ENCODE measurements around the gene SNX9.
A peak's percentile ranks its signal among the peaks of the same experiment; 100 is the strongest.
"Not testable (repeated sequence)": the region's sequence is repeated elsewhere in the genome, so short reads cannot be mapped to it uniquely, and the experiment has no call there.

The SNX9 gene

DNA sequence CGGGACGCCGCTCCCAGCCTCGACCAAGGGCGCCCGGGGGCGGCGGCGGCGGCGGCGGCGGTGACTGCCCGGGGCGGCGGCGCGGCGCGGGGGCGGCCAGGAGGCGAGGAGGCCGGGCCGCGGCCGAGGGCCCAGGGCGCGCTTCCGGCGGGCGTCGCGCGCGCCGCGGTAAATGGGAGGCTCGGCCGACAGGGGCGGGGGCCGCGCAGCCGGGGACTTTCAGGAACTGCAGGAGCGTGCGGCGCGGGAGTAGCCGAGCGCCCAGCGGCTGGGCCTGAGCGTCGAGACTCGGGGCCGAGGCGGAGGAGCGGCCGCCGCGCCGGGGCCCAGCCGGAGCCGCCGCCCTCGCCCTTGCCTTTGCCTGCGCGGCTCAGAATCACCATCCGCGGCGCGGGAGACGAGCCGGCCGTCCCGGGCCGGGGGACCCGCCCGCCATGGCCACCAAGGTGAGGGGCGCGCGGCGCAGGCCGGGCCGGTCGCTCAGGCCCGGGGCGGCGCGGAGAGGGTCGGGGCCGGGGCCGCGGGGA is at the start of gene SNX9:
SNX9 (plus strand) TSS at position 246 of the 527 bp plus-strand sequence; CDS start at position 435, 189 bp downstream.
- peak; percentile 69 for DNase-seq (ENCODE audit: low read depth)

- DNase-seq (ENCODE audit: low read depth) = no peak
Observed at GRCh38 chr6:157773248-157773773, 49.7 kb upstream of the SNX9 start.

DNA sequence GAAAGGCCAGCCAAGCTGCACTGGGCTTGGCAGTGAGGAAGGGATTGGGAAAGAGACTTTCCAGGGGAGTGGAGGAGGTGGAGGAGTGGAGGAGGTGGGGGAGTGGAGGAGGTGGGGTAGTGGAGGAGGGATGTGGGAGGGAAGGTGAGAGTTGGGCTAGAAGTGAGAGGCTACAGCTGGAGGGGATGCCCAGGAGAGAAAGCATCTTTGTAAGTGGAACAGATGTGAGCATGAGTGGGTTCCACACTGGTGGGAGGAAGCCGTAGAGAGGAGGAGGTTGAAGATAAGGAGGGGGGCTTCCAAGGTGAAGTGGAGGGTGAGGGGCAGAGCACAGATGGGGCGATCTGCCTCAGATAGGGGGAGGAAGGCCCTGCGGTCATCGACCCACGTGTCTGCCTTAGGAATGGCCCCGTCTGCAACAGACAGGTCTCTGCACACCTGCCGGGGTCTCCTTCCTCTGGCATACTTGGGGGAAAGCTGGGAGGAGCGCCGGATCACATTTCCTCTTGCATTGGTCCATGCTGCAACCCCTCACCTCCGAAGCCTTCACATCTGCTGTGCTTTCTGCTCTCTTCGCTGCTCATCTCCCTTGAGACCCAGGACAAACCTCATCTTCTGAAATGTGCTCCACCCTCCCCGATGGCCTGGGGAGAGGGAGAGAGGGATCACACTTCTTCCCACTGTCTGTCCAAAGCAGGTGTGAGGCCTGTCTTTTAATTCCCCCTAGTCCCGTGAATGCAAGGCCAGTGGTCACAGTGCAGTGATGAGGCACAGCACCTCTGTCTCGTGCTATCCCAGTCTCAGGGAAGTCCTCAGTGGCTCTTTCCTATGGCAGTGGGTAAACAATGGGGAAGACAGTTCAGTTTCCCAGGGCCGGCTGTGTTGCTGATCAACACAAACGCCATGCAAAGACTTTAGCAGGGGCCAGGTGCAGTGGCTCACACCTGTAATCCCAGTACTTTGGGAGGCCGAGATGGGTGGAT is 48.6 kb upstream of the SNX9 start:
- DNase-seq (ENCODE audit: low read depth) = no peak

- DNase-seq (ENCODE audit: low read depth) = no peak
Observed at GRCh38 chr6:157775376-157775775, 47.7 kb upstream of the SNX9 start.

- no peak for DNase-seq (ENCODE audit: low read depth)
Observed at GRCh38 chr6:157777344-157777743, 45.7 kb upstream of the SNX9 start.

GRCh38 chr6:157778719-157779118 is 44.3 kb upstream of the SNX9 start:
- no peak for DNase-seq (ENCODE audit: low read depth)

GRCh38 chr6:157779705-157780604 is 43.1 kb upstream of the SNX9 start:
- DNase-seq (ENCODE audit: low read depth) = peak; percentile 74

- no peak for DNase-seq (ENCODE audit: low read depth)
Observed at GRCh38 chr6:157785636-157786035, 37.4 kb upstream of the SNX9 start.

- DNase-seq (ENCODE audit: low read depth) = no peak
Observed at GRCh38 chr6:157786221-157786620, 36.8 kb upstream of the SNX9 start.

- DNase-seq (ENCODE audit: low read depth) = peak; percentile 42
Observed at GRCh38 chr6:157787080-157787479, 36.0 kb upstream of the SNX9 start.

DNA sequence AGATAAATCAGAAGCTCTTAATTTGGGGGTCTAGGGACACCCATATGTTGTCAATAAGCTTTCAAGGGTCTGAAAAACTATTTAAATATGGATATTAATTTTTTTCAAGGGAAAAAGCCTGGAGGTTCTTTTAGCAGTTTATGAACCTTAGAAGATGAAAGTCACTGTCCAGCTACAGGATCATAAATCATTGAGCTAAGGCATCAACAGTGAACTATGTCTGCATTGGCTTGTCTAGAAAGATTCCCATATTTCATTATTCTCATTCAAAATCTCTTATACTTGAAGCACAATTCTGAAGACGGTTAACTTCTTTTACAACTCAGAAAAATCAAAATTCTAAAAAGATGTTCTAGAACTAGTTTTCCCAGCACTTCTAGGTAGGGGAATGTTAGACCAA is 34.9 kb upstream of the SNX9 start:
- DNase-seq (ENCODE audit: low read depth) = no peak

GRCh38 chr6:157789297-157789696 is 33.7 kb upstream of the SNX9 start:
- DNase-seq (ENCODE audit: low read depth) = no peak

- DNase-seq (ENCODE audit: low read depth) = peak; percentile 20
Observed at GRCh38 chr6:157789861-157790260, 33.2 kb upstream of the SNX9 start.

DNA sequence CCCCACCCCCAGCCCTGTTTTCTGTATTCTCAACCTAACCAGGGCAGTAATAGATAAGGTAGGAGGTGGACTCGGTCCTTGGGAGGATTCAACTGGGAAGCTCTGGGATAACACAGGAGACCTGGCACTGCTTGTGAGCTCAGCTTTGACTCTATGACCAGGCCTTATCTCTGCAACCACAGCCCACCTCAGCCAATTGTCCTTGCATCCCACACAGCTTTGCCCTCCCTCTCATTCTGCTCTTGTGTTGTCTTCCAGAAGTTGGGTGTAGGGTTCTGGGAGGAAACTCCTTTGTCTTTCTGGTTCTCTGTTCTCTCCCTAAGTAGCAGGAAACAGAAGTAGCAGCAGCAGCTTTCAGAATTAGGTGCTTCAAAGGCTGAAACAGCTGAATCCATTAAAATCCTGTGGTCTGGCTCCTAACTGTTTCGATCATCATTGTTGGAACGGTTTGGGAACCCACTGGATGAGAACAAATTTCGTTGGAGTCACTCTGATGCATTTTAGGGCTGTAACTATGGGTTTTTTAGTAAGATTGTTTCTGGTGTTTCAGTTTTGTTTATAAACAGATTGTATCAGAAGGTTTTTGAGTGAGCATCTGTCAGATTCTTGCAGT is 32.4 kb upstream of the SNX9 start:
- DNase-seq (ENCODE audit: low read depth) = no peak

DNA sequence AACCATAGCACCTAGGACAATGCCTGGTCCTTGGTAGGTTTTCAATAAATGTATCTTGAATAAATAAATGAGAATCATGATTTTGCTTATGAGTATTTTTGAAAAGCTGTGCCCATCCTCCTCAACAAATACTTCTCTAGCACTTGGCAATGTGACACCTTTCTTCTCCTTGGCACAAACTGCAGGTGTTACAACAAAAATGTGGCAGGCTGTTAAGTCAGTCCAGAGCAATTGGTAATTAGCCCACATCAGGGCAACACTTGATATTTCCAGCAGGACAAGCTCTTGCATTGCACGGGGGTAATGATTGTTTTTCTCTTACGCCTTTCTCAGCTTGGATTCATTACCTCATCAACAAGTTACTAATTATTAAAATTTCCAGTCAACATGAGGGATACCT is 31.6 kb upstream of the SNX9 start:
- DNase-seq (ENCODE audit: low read depth) = no peak

- no peak for DNase-seq (ENCODE audit: low read depth)
Observed at GRCh38 chr6:157792671-157793070, 30.4 kb upstream of the SNX9 start.

DNA sequence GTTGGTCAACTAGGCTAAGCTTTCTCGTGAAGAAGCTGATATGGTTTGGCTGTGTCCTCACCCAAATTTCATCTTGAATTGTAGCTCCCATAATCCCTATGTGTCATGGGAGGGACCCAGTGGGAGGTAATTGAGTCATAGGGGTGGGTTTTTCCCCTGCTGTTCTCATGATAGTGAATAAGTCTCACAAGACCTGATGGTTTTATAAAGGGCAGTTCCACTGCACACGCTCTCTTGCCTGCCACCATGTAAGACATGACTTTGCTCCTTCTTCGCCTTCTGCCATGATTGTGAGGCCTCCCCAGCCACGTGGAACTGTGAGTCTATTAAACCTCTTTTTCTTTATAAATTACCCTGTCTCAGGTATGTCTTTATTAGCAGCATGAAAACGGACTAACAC is 29.0 kb upstream of the SNX9 start:
- not testable (repeated sequence) for DNase-seq (ENCODE audit: low read depth)

DNA sequence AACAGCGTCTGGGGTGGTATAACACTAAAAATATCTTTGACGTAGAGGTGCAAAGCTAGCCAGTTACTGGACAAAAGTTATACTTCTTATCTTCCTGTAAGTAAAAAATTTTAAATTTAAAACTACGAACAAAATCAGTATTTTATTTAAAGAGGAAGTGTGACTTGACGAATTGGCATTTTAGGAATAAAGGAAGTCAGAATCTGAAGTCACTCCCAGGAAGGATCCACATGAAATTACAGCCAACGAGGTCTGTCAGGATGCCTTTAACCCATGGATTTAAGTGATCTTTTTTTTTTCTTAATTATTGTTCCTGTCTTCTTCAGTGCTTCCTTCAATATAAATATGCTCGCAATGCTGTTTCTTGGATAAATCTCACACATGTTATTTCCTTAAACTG is 27.2 kb upstream of the SNX9 start:
- DNase-seq (ENCODE audit: low read depth) = no peak

DNA sequence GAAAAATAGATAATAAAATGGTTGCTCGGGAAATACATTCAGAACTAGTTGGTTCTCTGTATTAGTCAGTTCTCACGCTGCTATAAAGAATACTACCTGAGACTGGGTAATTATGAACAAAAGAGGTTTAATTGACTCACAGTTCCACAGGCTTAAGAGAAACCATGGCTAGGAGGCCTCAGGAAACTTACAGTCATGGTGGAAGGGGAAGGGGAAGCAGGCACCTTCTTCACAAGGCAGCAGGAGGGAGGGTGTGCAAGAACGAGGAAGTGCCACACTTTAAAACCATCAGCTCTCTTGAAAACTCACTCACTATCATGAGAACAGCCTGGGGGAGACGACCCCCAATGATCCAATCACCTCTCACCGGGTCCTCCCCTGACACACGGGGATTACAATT is 24.2 kb upstream of the SNX9 start:
- DNase-seq (ENCODE audit: low read depth) = no peak

DNA sequence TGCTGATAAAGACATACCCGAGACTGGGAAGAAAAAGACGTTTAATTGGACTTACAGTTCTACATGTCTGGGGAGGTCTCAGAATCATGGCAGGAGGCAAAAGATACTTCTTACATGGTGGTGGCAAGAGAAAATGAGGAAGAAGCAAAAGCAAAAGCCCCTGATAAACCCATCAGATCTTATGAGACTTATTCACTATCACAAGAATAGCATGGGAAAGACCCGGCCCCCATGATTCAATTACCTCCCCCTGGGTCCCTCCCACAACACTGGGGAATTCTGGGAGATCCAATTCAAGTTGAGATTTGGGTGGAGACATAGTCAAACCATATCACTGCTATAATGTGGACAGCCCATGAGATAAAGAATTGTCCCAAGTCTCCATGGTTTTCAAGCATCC is 23.5 kb upstream of the SNX9 start:
- DNase-seq (ENCODE audit: low read depth) = not testable (repeated sequence)

- peak; percentile 76 for DNase-seq (ENCODE audit: low read depth)
Observed at GRCh38 chr6:157800420-157801237, 22.4 kb upstream of the SNX9 start.
